HG03575 (cell line): Measurements from ENCODE around the gene OR10T2.
"Not testable (repeated sequence)": the region's sequence is repeated elsewhere in the genome, so short reads cannot be mapped to it uniquely, and the experiment has no call there.

Experiments
- ATAC-seq: cut with Tn5 transposase; IDR thresholded peaks from one replicate; pipeline ENCODE4 v1.9.1; 2021; ENCODE audit not compliant: unreplicated experiment, insufficient number of reproducible peaks, low FRiP score; ENCODE audit errors: extremely low read depth

Gene OR10T2

DNA sequence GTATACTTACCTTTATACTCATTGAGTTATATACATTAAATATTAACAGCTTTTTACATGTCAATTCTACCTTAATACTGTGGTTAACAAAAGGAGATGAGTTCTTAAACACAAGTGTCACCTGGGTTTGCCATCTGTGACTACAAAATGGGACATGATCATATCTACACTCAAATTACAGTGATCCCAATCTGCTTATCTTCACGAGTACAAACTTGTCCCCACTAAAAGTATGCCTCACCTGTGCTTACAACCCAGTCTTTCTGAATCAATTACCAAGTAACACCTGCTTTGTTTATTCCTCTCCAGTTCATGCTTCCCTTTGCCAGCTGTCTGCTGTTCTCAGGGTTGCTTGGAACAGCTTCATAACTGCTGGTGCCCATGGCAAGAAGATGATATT lies 36.8 kb downstream of the OR10T2 start:
- ATAC-seq = no peak

DNA sequence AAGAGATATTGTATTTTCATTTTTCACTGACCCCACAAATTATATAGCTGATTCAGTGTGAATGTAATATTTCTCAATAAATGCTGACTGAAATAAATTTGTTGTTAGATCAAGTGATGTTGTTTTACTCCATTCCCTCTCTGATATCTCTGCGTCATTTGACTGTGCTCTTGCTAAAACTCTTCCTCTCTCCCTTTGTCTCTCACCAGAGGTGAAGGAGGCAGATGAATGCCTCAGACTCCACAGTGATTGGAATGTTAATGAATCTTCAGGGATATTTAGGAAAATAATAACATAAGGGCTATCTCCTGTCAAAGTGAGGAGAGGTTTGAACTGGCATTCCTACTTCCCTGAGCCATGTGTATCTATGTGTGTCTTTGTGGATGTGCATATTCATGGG lies 41.8 kb downstream of the OR10T2 start:
- ATAC-seq = no peak

DNA sequence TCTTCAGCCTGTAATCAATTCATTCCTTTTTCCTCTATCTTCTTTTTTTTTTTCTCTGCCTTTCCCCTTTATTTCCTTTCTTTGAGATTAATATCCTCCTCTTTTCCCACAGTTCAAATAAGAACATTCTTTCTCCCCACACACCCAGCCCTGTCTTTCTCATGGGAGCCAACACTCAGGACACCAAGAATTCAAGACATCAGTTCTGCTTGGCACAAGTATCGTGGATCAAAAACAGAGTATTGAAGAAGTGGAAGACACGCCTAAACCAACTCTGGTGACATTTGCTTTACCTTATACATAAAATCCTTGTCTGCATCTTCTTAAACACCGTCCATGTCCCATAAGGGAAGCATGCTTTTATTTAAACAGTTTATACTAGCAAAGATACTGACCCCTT lies 42.6 kb downstream of the OR10T2 start:
- ATAC-seq = no peak

DNA sequence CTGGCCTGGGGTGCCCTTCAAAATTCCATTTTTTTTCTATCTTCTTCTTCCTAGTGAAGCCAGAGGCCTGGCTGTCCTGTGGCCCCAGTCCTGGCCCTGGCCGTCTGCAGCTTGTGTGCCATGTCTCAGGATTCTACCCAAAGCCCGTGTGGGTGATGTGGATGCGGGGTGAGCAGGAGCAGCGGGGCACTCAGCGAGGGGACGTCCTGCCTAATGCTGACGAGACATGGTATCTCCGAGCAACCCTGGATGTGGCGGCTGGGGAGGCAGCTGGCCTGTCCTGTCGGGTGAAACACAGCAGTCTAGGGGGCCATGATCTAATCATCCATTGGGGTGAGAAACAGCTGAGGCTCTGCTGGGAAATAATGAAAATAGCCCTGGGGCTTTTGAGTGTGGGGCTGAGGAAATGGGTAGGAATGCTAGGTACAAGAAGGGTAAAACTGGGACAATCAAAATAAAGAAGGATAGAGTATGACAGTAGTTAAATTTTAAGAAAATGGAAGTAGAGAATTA lies 43.4 kb downstream of the OR10T2 start:
- ATAC-seq = no peak

DNA sequence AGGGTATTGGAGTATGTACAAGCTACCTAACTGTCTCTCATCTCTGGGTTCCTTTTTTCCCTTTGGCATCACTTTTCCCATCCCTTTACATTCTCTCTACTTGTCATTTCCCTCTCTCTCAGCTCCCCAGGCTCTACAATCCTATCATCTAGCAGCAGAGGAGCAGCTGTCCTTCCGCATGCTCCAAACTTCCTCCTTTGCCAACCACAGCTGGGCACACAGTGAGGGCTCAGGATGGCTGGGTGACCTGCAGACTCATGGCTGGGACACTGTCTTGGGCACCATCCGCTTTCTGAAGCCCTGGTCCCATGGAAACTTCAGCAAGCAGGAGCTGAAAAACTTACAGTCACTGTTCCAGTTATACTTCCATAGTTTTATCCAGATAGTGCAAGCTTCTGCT lies 45.0 kb downstream of the OR10T2 start:
- no peak for ATAC-seq

DNA sequence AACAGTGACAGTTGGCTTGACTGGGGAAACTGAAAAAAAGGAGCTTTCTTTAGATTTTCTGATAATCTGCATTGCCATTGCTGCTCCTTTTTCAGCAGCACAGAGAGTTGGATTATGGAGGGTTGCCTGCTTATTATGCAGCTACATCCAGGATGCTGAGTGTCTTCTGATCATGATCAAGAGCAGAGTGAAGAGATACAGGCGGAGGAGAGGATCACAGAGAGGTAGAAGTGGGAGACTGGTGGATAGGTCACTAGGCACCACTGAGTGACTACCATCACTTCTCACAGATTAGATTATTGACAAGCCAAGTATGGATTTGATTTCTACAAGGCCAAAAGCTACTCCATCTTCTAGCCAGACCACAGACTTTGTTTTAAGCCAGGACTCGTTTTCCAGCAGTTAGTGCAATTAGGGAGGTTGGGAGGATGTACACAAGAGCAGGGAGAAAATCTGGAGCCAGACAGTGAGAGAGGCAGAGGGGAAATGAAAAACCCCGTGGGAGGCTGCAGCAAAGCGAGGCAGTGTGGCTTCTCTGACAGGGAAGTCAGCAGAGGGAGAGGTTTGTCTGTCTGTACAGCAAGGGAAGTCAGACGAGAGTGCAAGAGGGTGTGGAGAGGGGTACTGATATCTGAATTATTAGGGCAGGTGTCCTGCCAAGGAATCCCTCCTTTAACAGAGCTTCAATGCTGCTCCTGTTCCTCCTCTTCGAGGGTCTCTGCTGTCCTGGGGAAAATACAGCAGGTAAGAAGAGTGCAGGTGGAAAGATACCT lies 45.8 kb downstream of the OR10T2 start, which contains the start of gene CD1E:
Gene CD1E, plus strand, starts transcription at position 592 of the 773 bp plus-strand sequence. Its CDS starts 95 bp downstream, at position 687.
- no peak for ATAC-seq

DNA sequence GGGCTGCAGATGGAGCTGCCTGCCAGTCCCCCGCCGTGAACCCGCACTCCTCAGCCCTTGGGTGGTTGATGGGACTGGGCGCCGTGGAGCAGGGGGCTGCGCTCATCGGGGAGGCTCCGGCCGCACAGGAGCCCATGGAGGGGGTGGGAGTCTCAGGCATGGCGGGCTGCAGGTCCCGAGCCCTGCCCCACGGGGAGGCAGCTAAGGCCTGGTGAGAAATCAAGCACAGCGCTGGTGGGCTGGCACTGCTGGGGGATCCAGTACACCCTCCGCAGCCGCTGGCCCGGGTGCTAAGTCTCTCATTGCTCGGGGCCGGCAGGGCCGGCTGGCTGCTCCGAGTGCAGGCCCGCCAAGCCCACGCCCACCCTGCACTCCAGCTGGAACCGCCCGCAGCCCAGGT lies 50.3 kb downstream of the OR10T2 start:
- not testable (repeated sequence) for ATAC-seq
